SU-DHL-6 (cell line): Measurements from ENCODE around the gene KCNC4.
A peak's percentile ranks its signal among the peaks of the same experiment; 100 is the strongest.

Source experiments
- H2AFZ ChIP-seq: fragments of 200-600 bp; sonication (generic); 2 replicates; pipeline ENCODE4 v1.6.1; 2014; ENCODE audit warnings: low read depth, mild to moderate bottlenecking, moderate library complexity, mixed read lengths, antibody characterized with exemption, low read length; ENCODE audit not compliant: severe bottlenecking
- H3F3A ChIP-seq: fragments of 200-600 bp; shearing (Covaris generic); 2 replicates; pipeline ENCODE4 v1.6.0; 2016; ENCODE audit warnings: antibody characterized with exemption, mild to moderate bottlenecking; ENCODE audit not compliant: insufficient read depth
- H3K27ac ChIP-seq: fragments of 200-600 bp; sonication (generic); 2 replicates; pipeline ENCODE4 v1.5.1; 2016; ENCODE audit warnings: low read depth, mild to moderate bottlenecking, low read length, moderate library complexity, mixed read lengths
- H3K27me3 ChIP-seq: fragments of 200-600 bp; sonication (generic), shearing (Covaris generic); 2 replicates; pipeline ENCODE4 v1.6.0; 2014; ENCODE audit warnings: mild to moderate bottlenecking, low read length
- H3K36me3 ChIP-seq: fragments of 200-600 bp; sonication (generic); 2 replicates; pipeline ENCODE4 v1.6.1; 2014; ENCODE audit warnings: mild to moderate bottlenecking, low read length, mixed read lengths
- H3K4me2 ChIP-seq: fragments of 300-600, 200-600 bp; shearing (Covaris generic), sonication (generic); 2 replicates; pipeline ENCODE4 v1.6.0; 2014; ENCODE audit warnings: low read length, low read depth, mild to moderate bottlenecking; ENCODE audit not compliant: poor library complexity, severe bottlenecking
- H3K4me3 ChIP-seq: fragments of 200-600 bp; sonication (generic); 2 replicates; pipeline ENCODE4 v1.5.1; 2014; ENCODE audit warnings: antibody characterized with exemption, low read length, mild to moderate bottlenecking, mixed read lengths; ENCODE audit not compliant: insufficient read depth, poor library complexity, severe bottlenecking
- H3K79me2 ChIP-seq: fragments of 200-600 bp; sonication (generic); 2 replicates; pipeline ENCODE4 v1.6.1; 2014; ENCODE audit warnings: mild to moderate bottlenecking, low read length, moderate library complexity; ENCODE audit not compliant: insufficient read depth
- H3K9ac ChIP-seq: fragments of 200-600 bp; sonication (generic); 2 replicates; pipeline ENCODE4 v1.7.0; 2014; ENCODE audit warnings: mild to moderate bottlenecking, low read length
- H3K9me2 ChIP-seq: fragments of 200-600 bp; sonication (generic); replicated peaks from 2 replicates; pipeline ENCODE4 v1.6.1; 2014; ENCODE audit warnings: low read length; ENCODE audit not compliant: insufficient read depth
- H3K9me3 ChIP-seq: fragments of 200-600 bp; sonication (generic); 2 replicates; pipeline ENCODE4 v1.6.1; 2014; ENCODE audit warnings: low read length, mixed read lengths; ENCODE audit not compliant: insufficient read depth
- H4K20me1 ChIP-seq: fragments of 200-600 bp; sonication (generic); 2 replicates; pipeline ENCODE4 v1.6.1; 2014; ENCODE audit warnings: low read depth, mild to moderate bottlenecking, antibody characterized with exemption, low read length, moderate library complexity, mixed read lengths
- EZH2phosphoT487 ChIP-seq: fragments of 200-600 bp; sonication (generic), shearing (Covaris generic); conservative IDR thresholded peaks from 2 replicates; pipeline ENCODE4 v1.6.1; 2018; ENCODE audit warnings: mild to moderate bottlenecking, antibody characterized with exemption, low read length, moderate library complexity, mixed read lengths
- TF ChIP-seq, protein P1 (sequence below): fragments of 200-600 bp; sonication (generic); IDR thresholded peaks from one replicate; pipeline ENCODE4 v1.5.1; 2017; ENCODE audit warnings: antibody characterized with exemption, mild to moderate bottlenecking, low read length, moderate library complexity; ENCODE audit not compliant: insufficient read depth, poor library complexity, severe bottlenecking

The KCNC4 gene

DNA sequence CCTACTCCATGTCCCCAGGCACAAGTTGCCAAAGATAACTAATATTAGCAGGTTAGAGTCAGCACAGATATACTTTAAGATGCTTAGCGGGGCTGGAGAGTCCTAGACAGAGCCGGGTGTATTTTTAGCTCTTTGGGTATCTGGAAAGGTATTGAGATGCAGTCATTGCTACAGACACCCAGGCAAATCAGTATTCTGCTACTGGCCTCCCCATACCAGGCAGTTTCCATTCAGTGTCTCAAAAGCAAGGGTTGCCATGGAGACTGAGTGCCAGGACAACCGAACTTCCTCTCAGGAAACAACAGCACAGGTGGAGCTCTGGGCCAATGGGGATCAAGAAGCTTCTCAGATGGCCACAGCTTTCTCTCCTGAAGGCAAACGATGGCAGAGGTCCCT, 45.3 kb downstream of the KCNC4 start:
- H3K79me2 ChIP-seq = no peaks in the 10 kb centered on the region
- H3K9me2 ChIP-seq = no peaks in the 10 kb centered on the region
- no peaks in the 10 kb centered on the region for H3K9me3 ChIP-seq
- no peak overlapping the region for H2AFZ ChIP-seq
- H3K36me3 ChIP-seq = no peaks in the 10 kb centered on the region
- H3F3A ChIP-seq = no peaks in the 10 kb centered on the region
- H3K4me3 ChIP-seq = no peak overlapping the region
- no peak overlapping the region for H3K27ac ChIP-seq
- H3K27me3 ChIP-seq = no peaks in the 10 kb centered on the region
- no peaks in the 10 kb centered on the region for H4K20me1 ChIP-seq
- TF ChIP-seq EZH2phosphoT487 = no peak
- TF ChIP-seq, protein P1, sequence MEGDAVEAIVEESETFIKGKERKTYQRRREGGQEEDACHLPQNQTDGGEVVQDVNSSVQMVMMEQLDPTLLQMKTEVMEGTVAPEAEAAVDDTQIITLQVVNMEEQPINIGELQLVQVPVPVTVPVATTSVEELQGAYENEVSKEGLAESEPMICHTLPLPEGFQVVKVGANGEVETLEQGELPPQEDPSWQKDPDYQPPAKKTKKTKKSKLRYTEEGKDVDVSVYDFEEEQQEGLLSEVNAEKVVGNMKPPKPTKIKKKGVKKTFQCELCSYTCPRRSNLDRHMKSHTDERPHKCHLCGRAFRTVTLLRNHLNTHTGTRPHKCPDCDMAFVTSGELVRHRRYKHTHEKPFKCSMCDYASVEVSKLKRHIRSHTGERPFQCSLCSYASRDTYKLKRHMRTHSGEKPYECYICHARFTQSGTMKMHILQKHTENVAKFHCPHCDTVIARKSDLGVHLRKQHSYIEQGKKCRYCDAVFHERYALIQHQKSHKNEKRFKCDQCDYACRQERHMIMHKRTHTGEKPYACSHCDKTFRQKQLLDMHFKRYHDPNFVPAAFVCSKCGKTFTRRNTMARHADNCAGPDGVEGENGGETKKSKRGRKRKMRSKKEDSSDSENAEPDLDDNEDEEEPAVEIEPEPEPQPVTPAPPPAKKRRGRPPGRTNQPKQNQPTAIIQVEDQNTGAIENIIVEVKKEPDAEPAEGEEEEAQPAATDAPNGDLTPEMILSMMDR = no peak
- no peak overlapping the region for H3K9ac ChIP-seq
- no peak overlapping the region for H3K4me2 ChIP-seq

- H3K27me3 ChIP-seq = no peaks in the 10 kb centered on the region
- no peaks in the 10 kb centered on the region; the same call in 1 of the 2 replicates for H3F3A ChIP-seq
- no peaks in the 10 kb centered on the region for H3K79me2 ChIP-seq
- no peak overlapping the region for H2AFZ ChIP-seq
- H3K9me3 ChIP-seq = no peaks in the 10 kb centered on the region
- H3K9ac ChIP-seq = no peak overlapping the region
- no peaks in the 10 kb centered on the region for H3K36me3 ChIP-seq
- H3K4me3 ChIP-seq = no peak overlapping the region
- no peaks in the 10 kb centered on the region for H3K9me2 ChIP-seq
- H4K20me1 ChIP-seq = no peaks in the 10 kb centered on the region
- TF ChIP-seq EZH2phosphoT487 = no peak
- TF ChIP-seq, protein P1 = no peak
- H3K27ac ChIP-seq = no peak overlapping the region
- no peak overlapping the region for H3K4me2 ChIP-seq
Observed at GRCh38 chr1:110258734-110259133, 48.6 kb downstream of the KCNC4 start.

- Histone ChIP-seq H3K4me2 (no peak overlapping the region), H3K9me2 (no peaks in the 10 kb centered on the region), H3K9me3 (no peaks in the 10 kb centered on the region), H3K79me2 (no peaks in the 10 kb centered on the region), H3K4me3 (no peak overlapping the region), H3K27me3 (no peaks in the 10 kb centered on the region), H4K20me1 (no peaks in the 10 kb centered on the region), H3K9ac (no peak overlapping the region), H3K27ac (no peak overlapping the region), H3F3A (no peaks in the 10 kb centered on the region; the same call in 1 of the 2 replicates), H3K36me3 (no peaks in the 10 kb centered on the region), H2AFZ (peak overlapping the region; percentile 32)
- TF ChIP-seq, protein P1 = no peak
- no peak for TF ChIP-seq EZH2phosphoT487
Observed at GRCh38 chr1:110259770-110260169, 49.7 kb downstream of the KCNC4 start.
